A673 (cell line): Measurements from ENCODE around the gene UBXN6. TPM values are rescaled to one million over a fixed set of nuclear protein-coding genes. Genes with fewer than 3 reads are reported as not detected.

Experiments
- BruUV-seq: library from RNA; stranded (reverse); fragments of 400-500 nt; replicated peaks from 2 replicates; lab custom pipeline; 2021; lab: Mats Ljungman, UMichigan
- CTCF ChIA-PET: fragments of 300-600 bp; sonication (Branson Sonifier 250); formaldehyde crosslinking; loops from one replicate; lab custom pipeline; 2022; ENCODE audit warnings: antibody characterized with exemption; lab: Charles Lee
- POLR2A ChIA-PET: fragments of 300-600 bp; sonication (Branson Sonifier 250); formaldehyde crosslinking; loops from one replicate; lab custom pipeline; 2022; ENCODE audit warnings: antibody characterized with exemption; ENCODE audit not compliant: low non-redundant PET; lab: Charles Lee
- DNase-seq: peaks from one replicate; pipeline ENCODE4 v3.0.0-alpha.2; 2015; ENCODE audit warnings: low spot score
- H3K27ac ChIP-seq: fragments of 200-600 bp; sonication (generic); 2 replicates; pipeline ENCODE4 v1.5.1; 2016; ENCODE audit warnings: mixed run types, low read depth, mild to moderate bottlenecking, mixed read lengths, antibody characterized with exemption, low read length; ENCODE audit not compliant: poor library complexity, severe bottlenecking
- H3K27me3 ChIP-seq: fragments of 200-600 bp; sonication (generic); replicated peaks from 2 replicates; pipeline ENCODE4 v1.6.1; 2017; ENCODE audit warnings: mixed run types, low read depth, mild to moderate bottlenecking, mixed read lengths, antibody characterized with exemption, low read length; ENCODE audit not compliant: insufficient read depth, poor library complexity
- H3K36me3 ChIP-seq: fragments of 200-600 bp; sonication (generic); 2 replicates; pipeline ENCODE4 v1.6.1; 2016; ENCODE audit warnings: mixed run types, mild to moderate bottlenecking, mixed read lengths, antibody characterized with exemption, low read length; ENCODE audit not compliant: insufficient read depth, poor library complexity, severe bottlenecking
- H3K4me1 ChIP-seq: fragments of 200-600 bp; sonication (generic); 2 replicates; pipeline ENCODE4 v1.6.1; 2017; ENCODE audit warnings: mixed run types, mild to moderate bottlenecking, mixed read lengths, antibody characterized with exemption, low read length; ENCODE audit not compliant: insufficient read depth, poor library complexity, severe bottlenecking
- H3K4me3 ChIP-seq: fragments of 200-600 bp; sonication (generic); 2 replicates; pipeline ENCODE4 v1.5.1; 2016; ENCODE audit warnings: low read depth, mixed run types, mild to moderate bottlenecking, mixed read lengths, low read length; ENCODE audit not compliant: poor library complexity, severe bottlenecking
- H3K9me3 ChIP-seq: fragments of 200-600 bp; sonication (generic); 2 replicates; pipeline ENCODE4 v1.6.1; 2016; ENCODE audit warnings: mixed run types, low read depth, mild to moderate bottlenecking, mixed read lengths, antibody characterized with exemption, low read length; ENCODE audit not compliant: poor library complexity, severe bottlenecking
- CTCF ChIP-seq: fragments of 300-800, 200-600 bp; sonication (generic); conservative IDR thresholded peaks from 2 replicates; pipeline ENCODE4 v1.5.1; 2017; ENCODE audit warnings: low read depth, mild to moderate bottlenecking, antibody characterized with exemption, low read length, moderate library complexity, mixed read lengths
- EZH2 ChIP-seq: fragments of 200-600 bp; sonication (generic); IDR thresholded peaks from 2 replicates; pipeline ENCODE4 v1.6.1; 2017; ENCODE audit warnings: borderline replicate concordance, low read depth, mild to moderate bottlenecking, mixed read lengths, antibody characterized with exemption, low read length; ENCODE audit not compliant: poor library complexity, severe bottlenecking
- intact Hi-C: fragments of 100-400 bp; cut with micrococcal nuclease; formaldehyde crosslinking; loops from one replicate; pipeline ENCODE4 v1.10.0; 2022; ENCODE audit not compliant: unreplicated experiment
- total RNA-seq: library from RNA; stranded (reverse); gene quantifications from 2 replicates; pipeline ENCODE4 v1.2.3, GENCODE V29; 2021

UBXN6 gene
- total RNA-seq, 1 experiment from 2014 or later, result 49.1 TPM

GRCh38 chr19:4431808-4432674 is 25.6 kb downstream of the UBXN6 start:
- BruUV-seq, result no TSS peak
- Histone ChIP-seq H3K4me1 (no peaks in the 10 kb centered on the region), H3K4me3 (no peak overlapping the region), H3K9me3 (no peaks in the 10 kb centered on the region), H3K27me3 (no peaks in the 10 kb centered on the region), H3K27ac (no peak overlapping the region), H3K36me3 (peaks cover 84% of the 10 kb centered on the region)
- no peak for TF ChIP-seq EZH2
- no peak for TF ChIP-seq CTCF
- DNase-seq, result no peak
- intact Hi-C loops, result no loop called here
- ChIA-PET POLR2A (no interaction called here), CTCF (no interaction called here)

DNA sequence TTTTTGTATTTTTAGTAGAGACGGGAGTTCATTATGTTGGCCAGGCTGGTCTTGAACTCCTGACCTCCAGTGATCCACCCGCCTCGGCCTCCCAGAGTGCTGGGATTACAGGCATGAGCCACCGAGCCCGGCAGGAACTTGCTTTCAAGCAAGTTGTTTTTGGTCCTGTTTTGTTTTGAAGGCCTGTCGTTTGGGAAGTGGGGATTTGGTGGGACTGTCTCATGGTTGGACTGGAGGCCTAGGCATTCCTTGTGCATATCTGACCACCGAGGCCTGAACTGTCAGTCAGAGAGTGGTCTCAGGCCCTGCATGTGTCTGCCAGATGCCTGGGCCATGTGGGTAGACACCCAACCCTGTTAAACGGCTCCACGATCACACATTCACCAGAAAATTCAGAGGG is 26.3 kb downstream of the UBXN6 start:
- Histone ChIP-seq H3K27me3 (no peaks in the 10 kb centered on the region), H3K4me3 (no peak overlapping the region), H3K9me3 (no peaks in the 10 kb centered on the region), H3K4me1 (no peaks in the 10 kb centered on the region), H3K36me3 (peaks cover 81% of the 10 kb centered on the region), H3K27ac (no peak overlapping the region)
- ChIA-PET CTCF (no interaction called here), POLR2A (no interaction called here)
- intact Hi-C loops, result no loop called here
- no peak for TF ChIP-seq CTCF
- no peak for TF ChIP-seq EZH2
- no peak for DNase-seq
- no TSS peak for BruUV-seq

DNA sequence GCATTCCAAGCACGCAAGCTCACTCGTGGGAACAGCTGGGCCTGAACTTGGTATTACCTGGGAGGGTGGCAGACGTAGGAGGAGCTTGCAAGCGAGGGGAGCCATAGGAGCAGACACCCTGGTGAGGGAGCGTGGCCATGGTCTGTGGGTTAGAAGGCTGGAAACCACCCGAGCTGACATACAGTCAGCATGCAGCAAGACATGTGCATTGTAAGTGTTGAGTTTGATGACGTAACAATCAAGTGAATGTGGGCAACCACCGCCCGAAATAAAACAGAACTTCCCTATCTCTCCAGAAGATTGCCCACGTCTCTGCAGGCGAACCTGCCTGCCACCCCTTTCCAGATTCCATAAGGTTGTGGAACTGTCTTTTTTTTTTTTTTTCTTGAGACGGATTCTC is 26.8 kb downstream of the UBXN6 start:
- H3K36me3 ChIP-seq, result peaks cover 78% of the 10 kb centered on the region
- POLR2A ChIA-PET, result no interaction called here
- no peak for DNase-seq

More for the DNA sequence above, 26.8 kb downstream of the UBXN6 start:
- H3K9me3 ChIP-seq, result no peaks in the 10 kb centered on the region
- CTCF ChIA-PET, result no interaction called here
- no peak overlapping the region for H3K27ac ChIP-seq
- H3K27me3 ChIP-seq, result no peaks in the 10 kb centered on the region
- intact Hi-C loops, result no loop called here
- BruUV-seq, result no TSS peak
- TF ChIP-seq CTCF (no peak), EZH2 (no peak)
- no peak overlapping the region for H3K4me3 ChIP-seq
- no peaks in the 10 kb centered on the region for H3K4me1 ChIP-seq
